ENCODE measurements around the gene IFT25. TPM values are rescaled to one million over a fixed set of nuclear protein-coding genes. Genes with fewer than 3 reads are reported as not detected.

The IFT25 gene
- total and polyA plus RNA-seq, 2 donors (not counting 3 experiments of a cell fraction or from before 2014, with no cell fraction given), result 13.0 to 34.0 TPM

- FAIRE-seq, result no peak
- BruUV-seq (replicated peaks), result no TSS peak
- dilution Hi-C loops (cut with MboI; ENCODE audit: extremely low pct_ligation_motif_present, low sequenced_read_pairs), result no loop called here
- ChIA-PET POLR2A (no interaction called here), CTCF (interaction anchor here (1.3 kb wide), 1 partner anchor 14 kb away, joined by 6 read pairs; no protein-coding TSS in a partner anchor)
- Histone ChIP-seq H3K27me3 (ENCODE audit: control insufficient read depth in 2 of 2, insufficient read depth in 2 of 2, low read length in 2 of 2) (no peaks in the 10 kb centered on the region), H4K20me1 (replicated peaks; ENCODE audit: control insufficient read depth, extremely low read depth, insufficient read depth, low read length) (no peaks in the 10 kb centered on the region), H3K9me3 (replicated peaks; ENCODE audit: control insufficient read depth, insufficient read depth, low read length) (no peaks in the 10 kb centered on the region), H3K9me1 (replicated peaks; ENCODE audit: control insufficient read depth, extremely low read depth, insufficient read depth, low read length) (no peaks in the 10 kb centered on the region), H3K36me3 (ENCODE audit: control insufficient read depth in 2 of 2, extremely low read depth in 1 of 2, insufficient read depth in 2 of 2, low read length in 2 of 2) (no peaks in the 10 kb centered on the region), H3K9ac (replicated peaks; ENCODE audit: extremely low read depth, insufficient read depth, low read length) (no peak overlapping the region), H3K27ac (ENCODE audit: insufficient read depth, low read depth, low read length) (no peak overlapping the region), H3K79me2 (ENCODE audit: control insufficient read depth, insufficient read depth, low read length) (no peaks in the 10 kb centered on the region), H3K4me1 (ENCODE audit: control insufficient read depth, extremely low read depth, insufficient read depth, low read length) (peaks cover 8% of the 10 kb centered on the region), H3K4me3 (replicated peaks in 1 of 3; ENCODE audit: insufficient read depth in 1 of 3, low read depth in 1 of 3, low read length in 3 of 3) (no peak overlapping the region), H2AFZ (ENCODE audit: low read depth, low read length) (no peak overlapping the region), H3K4me2 (ENCODE audit: insufficient read depth, low read length) (no peak overlapping the region)
- no peak for DNase-seq (ENCODE audit: low read depth, low spot score)
- intact Hi-C loops (cut with micrococcal nuclease), result no loop called here
- TF ChIP-seq POLR2A (IDR thresholded peaks at IDR 0.05; ENCODE audit: low read depth, low read length), result no peak
- TF ChIP-seq POLR2AphosphoS5 (IDR thresholded peaks at IDR 0.05; ENCODE audit: insufficient read depth, low read depth, low read length), result no peak
- TF ChIP-seq EZH2 (IDR thresholded peaks at IDR 0.05; ENCODE audit: borderline replicate concordance, low read depth, low read length, severe bottlenecking), result no peak
- TF ChIP-seq CTCF (IDR thresholded peaks at IDR 0.05; ENCODE audit: extremely low read depth in 1 of 2, insufficient read depth in 1 of 2, low read depth in 1 of 2, low read length in 2 of 2), result no peak
- TF ChIP-seq MYC (IDR thresholded peaks at IDR 0.05; ENCODE audit: low read depth, low read length), result no peak
- TF ChIP-seq FOS (IDR thresholded peaks at IDR 0.05; ENCODE audit: borderline replicate concordance, insufficient read depth, low read length), result no peak
- no peak for TF ChIP-seq JUN (IDR thresholded peaks at IDR 0.05; ENCODE audit: borderline replicate concordance, insufficient read depth, insufficient read length, low read depth)
- no peak for TF ChIP-seq MAX (IDR thresholded peaks at IDR 0.05; ENCODE audit: insufficient read depth, insufficient read length)
- TF ChIP-seq GATA2 (IDR thresholded peaks at IDR 0.05; ENCODE audit: insufficient read depth, insufficient read length, low read depth, low read length), result no peak
These were observed 52.6 kb downstream of the IFT25 start for GRCh38 chr1:53892911-53893310.

All from endothelial cell of umbilical vein (primary cell).